IMR-90 (cell line): ENCODE data around the gene FOXP1. TPM values are rescaled to one million over a fixed set of nuclear protein-coding genes. Genes with fewer than 3 reads are reported as not detected.
A peak's percentile ranks its signal among the peaks of the same experiment; 100 is the strongest.

Source experiments
- ATAC-seq: fragments of 200-7000 bp; cut with Tn5 transposase; 2 replicates; pipeline ENCODE4 v1.9.1; 2020; ENCODE audit warnings: low read depth, mild to moderate bottlenecking, moderate library complexity
- BruUV-seq: library from RNA; stranded (reverse); fragments of 400-500 nt; replicated peaks from 2 replicates; lab custom pipeline; 2021; lab: Mats Ljungman, UMichigan
- CTCF ChIA-PET: fragments of 300-600 bp; formaldehyde crosslinking; extraction: SDS; loops from one replicate; lab custom pipeline; 2021; ENCODE audit warnings: antibody characterized with exemption; lab: Yijun Ruan, JAX
- POLR2A ChIA-PET: fragments of 300-600 bp; sonication (Branson Sonifier 250); formaldehyde crosslinking; loops from one replicate; lab custom pipeline; 2022; ENCODE audit warnings: antibody characterized with exemption; ENCODE audit not compliant: unreplicated experiment; lab: Charles Lee
- DNase-seq: peaks from one replicate; pipeline ENCODE4 v3.0.0; 2013
- H2AFZ ChIP-seq: replicated peaks from 2 replicates; pipeline ENCODE3; 2013; ENCODE audit warnings: low read length, mild to moderate bottlenecking; ENCODE audit not compliant: poor library complexity
- H2AK5ac ChIP-seq: 2 replicates; pipeline ENCODE4 v1.6.1; 2013; ENCODE audit warnings: low read depth, low read length, inconsistent platforms
- H2AK9ac ChIP-seq: replicated peaks from 2 replicates; pipeline ENCODE3; 2013; ENCODE audit warnings: mild to moderate bottlenecking, low read depth, low read length, moderate library complexity; ENCODE audit not compliant: poor library complexity
- H2BK120ac ChIP-seq: 2 replicates; pipeline ENCODE4 v1.6.1; 2013; ENCODE audit warnings: low read depth, low read length, inconsistent platforms
- H2BK15ac ChIP-seq: 3 replicates; pipeline ENCODE4 v1.6.1; 2013; ENCODE audit warnings: low read depth, low read length, inconsistent platforms
- H2BK20ac ChIP-seq: 2 replicates; pipeline ENCODE4 v1.6.1; 2013; ENCODE audit warnings: low read depth, mild to moderate bottlenecking, inconsistent platforms, low read length, moderate library complexity
- H2BK5ac ChIP-seq: 2 replicates; pipeline ENCODE4 v1.6.1; 2013; ENCODE audit warnings: mild to moderate bottlenecking, low read depth, low read length, inconsistent platforms; ENCODE audit not compliant: poor library complexity, severe bottlenecking
- H3K14ac ChIP-seq: replicated peaks from 2 replicates; pipeline ENCODE4 v1.6.1; 2013; ENCODE audit warnings: low read depth, low read length, inconsistent platforms
- H3K18ac ChIP-seq: 2 replicates; pipeline ENCODE4 v1.6.1; 2013; ENCODE audit warnings: low read depth, low read length, control low read depth
- H3K23ac ChIP-seq: 2 replicates; pipeline ENCODE4 v1.6.1; 2013; ENCODE audit warnings: low read depth, low read length, inconsistent platforms
- H3K27ac ChIP-seq: 2 replicates; pipeline ENCODE4 v1.5.1; 2013; ENCODE audit warnings: mild to moderate bottlenecking, control low read depth, low read length; ENCODE audit not compliant: insufficient read depth
- H3K27me3 ChIP-seq: 2 replicates; pipeline ENCODE4 v1.6.1; 2013; ENCODE audit warnings: low read length; ENCODE audit not compliant: control insufficient read depth, insufficient read depth
- H3K36me3 ChIP-seq: 2 replicates; pipeline ENCODE4 v1.6.1; 2013; ENCODE audit warnings: low read length, mixed read lengths; ENCODE audit not compliant: control insufficient read depth, insufficient read depth
- H3K4ac ChIP-seq: 2 replicates; pipeline ENCODE4 v1.6.1; 2013; ENCODE audit warnings: low read depth, low read length, inconsistent platforms
- H3K4me1 ChIP-seq: 2 replicates; pipeline ENCODE4 v1.6.1; 2013; ENCODE audit warnings: low read length, mixed read lengths; ENCODE audit not compliant: control insufficient read depth, insufficient read depth
- H3K4me2 ChIP-seq: 2 replicates; pipeline ENCODE4 v1.6.1; 2013; ENCODE audit warnings: low read depth, mild to moderate bottlenecking, control low read depth, low read length, moderate library complexity
- H3K4me3 ChIP-seq: 2 replicates; pipeline ENCODE4 v1.5.1; 2013; ENCODE audit warnings: low read depth, mild to moderate bottlenecking, control low read depth, low read length, moderate library complexity; ENCODE audit not compliant: insufficient read depth
- H3K56ac ChIP-seq: 2 replicates; pipeline ENCODE4 v1.6.1; 2013; ENCODE audit warnings: low read length, inconsistent platforms; ENCODE audit not compliant: insufficient read depth; ENCODE audit errors: extremely low read depth
- H3K79me1 ChIP-seq, 2 experiments: 2 replicates each; pipeline ENCODE4 v1.6.1; 2013; ENCODE audit warnings: low read length in 2 of 2, inconsistent platforms in 1 of 2, low read depth in 1 of 2
- H3K9ac ChIP-seq: 2 replicates; pipeline ENCODE4 v1.6.1; 2013; ENCODE audit warnings: low read depth, low read length, control low read depth
- H3K9me1 ChIP-seq: 2 replicates; pipeline ENCODE4 v1.6.1; 2013; ENCODE audit warnings: low read length, inconsistent platforms; ENCODE audit not compliant: insufficient read depth
- H3K9me3 ChIP-seq: 2 replicates; pipeline ENCODE4 v1.6.1; 2013; ENCODE audit warnings: low read length; ENCODE audit not compliant: control insufficient read depth, insufficient read depth
- H4K20me1 ChIP-seq: 2 replicates; pipeline ENCODE4 v1.6.1; 2013; ENCODE audit warnings: low read length, inconsistent platforms; ENCODE audit not compliant: insufficient read depth
- H4K5ac ChIP-seq: 2 replicates; pipeline ENCODE4 v1.6.1; 2013; ENCODE audit warnings: mild to moderate bottlenecking, low read depth, low read length, control low read depth
- H4K8ac ChIP-seq, 2 experiments: 2 replicates each; pipeline ENCODE4 v1.6.1; 2013; ENCODE audit warnings: low read depth in 2 of 2, low read length in 2 of 2, control low read depth in 1 of 2, inconsistent platforms in 1 of 2
- H4K91ac ChIP-seq: 2 replicates; pipeline ENCODE4 v1.6.1; 2013; ENCODE audit warnings: low read depth, low read length, inconsistent platforms; ENCODE audit not compliant: insufficient read depth
- BHLHE40 ChIP-seq: fragments of 150-350 bp; IDR thresholded peaks from 2 replicates; pipeline ENCODE4 v1.6.1; 2016; ENCODE audit warnings: mild to moderate bottlenecking, low read depth, low read length
- CEBPB ChIP-seq: IDR thresholded peaks from 2 replicates; pipeline ENCODE4 v1.6.1; 2012; ENCODE audit warnings: low read depth, low read length, improper control_type of control experiment
- CHD1 ChIP-seq: IDR thresholded peaks from 2 replicates; pipeline ENCODE4 v1.6.1; 2012; ENCODE audit warnings: low read depth, low read length, improper control_type of control experiment
- ELK1 ChIP-seq: fragments of 150-350 bp; IDR thresholded peaks from 2 replicates; pipeline ENCODE4 v1.6.1; 2016; ENCODE audit warnings: low read depth, mild to moderate bottlenecking, low read length, moderate library complexity, borderline replicate concordance
- FOS ChIP-seq: fragments of 150-350 bp; IDR thresholded peaks from 2 replicates; pipeline ENCODE4 v1.6.1; 2016; ENCODE audit warnings: low read depth, low read length
- MAFK ChIP-seq: IDR thresholded peaks from 2 replicates; pipeline ENCODE4 v1.6.1; 2012; ENCODE audit warnings: low read depth, low read length, improper control_type of control experiment
- MAZ ChIP-seq: IDR thresholded peaks from 2 replicates; pipeline ENCODE4 v1.6.1; 2012; ENCODE audit warnings: low read depth, mild to moderate bottlenecking, low read length, improper control_type of control experiment, moderate library complexity, borderline replicate concordance
- MXI1 ChIP-seq: IDR thresholded peaks from 2 replicates; pipeline ENCODE4 v1.6.1; 2012; ENCODE audit warnings: low read depth, mild to moderate bottlenecking, low read length, moderate library complexity, borderline replicate concordance
- NFE2L2 ChIP-seq: fragments of 150-350 bp; IDR thresholded peaks from 2 replicates; pipeline ENCODE4 v1.6.1; 2016; ENCODE audit warnings: low read depth, mild to moderate bottlenecking, low read length
- POLR2A ChIP-seq: IDR thresholded peaks from 2 replicates; pipeline ENCODE4 v1.6.1; 2012; ENCODE audit warnings: mild to moderate bottlenecking, low read depth, low read length
- RAD21 ChIP-seq: IDR thresholded peaks from 2 replicates; pipeline ENCODE4 v1.6.1; 2012; ENCODE audit warnings: low read length, improper control_type of control experiment
- RCOR1 ChIP-seq: IDR thresholded peaks from 2 replicates; pipeline ENCODE4 v1.6.1; 2012; ENCODE audit warnings: mild to moderate bottlenecking, low read length, improper control_type of control experiment; ENCODE audit not compliant: insufficient replicate concordance
- RFX5 ChIP-seq: IDR thresholded peaks from 2 replicates; pipeline ENCODE4 v1.8.0; 2012; ENCODE audit warnings: low read depth, mild to moderate bottlenecking, low read length, moderate library complexity
- SMC3 ChIP-seq: fragments of 150-350 bp; IDR thresholded peaks from 2 replicates; pipeline ENCODE4 v1.6.1; 2016; ENCODE audit warnings: low read depth, mild to moderate bottlenecking, antibody characterized with exemption, low read length, moderate library complexity
- WGBS, 2 experiments: methylation state at CpG; one replicate each; pipeline versions ENCODE4 v1.1.5 to v1.1.7; 2013; ENCODE audit warnings: missing lambda C conversion rate in 2 of 2; ENCODE audit not compliant: insufficient read length in 1 of 2; ENCODE audit errors: extremely low coverage in 2 of 2; 5-methylcytosine and 5-hydroxymethylcytosine counted together
- dilution Hi-C: fragments of 300-500 bp; cut with HindIII; formaldehyde crosslinking; loops from one replicate; pipeline ENCODE4 v1.14.3; 2018; ENCODE audit warnings: low sequenced_read_pairs; ENCODE audit not compliant: unreplicated experiment
- in situ Hi-C: fragments of 300-500 bp; cut with MboI; formaldehyde crosslinking; loops from 3 replicates; pipeline ENCODE4 v1.14.3; 2019; ENCODE audit warnings: low sequenced_read_pairs, inconsistent platforms, mixed read lengths
- intact Hi-C: fragments of 100-400 bp; cut with micrococcal nuclease; formaldehyde crosslinking; loops from 2 replicates; pipeline ENCODE4 v1.10.0; 2022
- polyA plus RNA-seq, 3 experiments: library from polyadenylated mRNA; depleted of rRNA; stranded (reverse); fragments of >200 nt; gene quantifications; 2 replicates each; pipeline ENCODE4 v1.2.3, GENCODE V29; 2012; ENCODE audit warnings: low replicate concordance in 1 of 3
- total RNA-seq: library from RNA; depleted of rRNA; stranded (reverse); fragments of >200 nt; gene quantifications from 2 replicates; pipeline ENCODE4 v1.2.3, GENCODE V29; 2012
- TF ChIP-seq, protein P1 (sequence below): fragments of 150-350 bp; IDR thresholded peaks from 2 replicates; pipeline ENCODE4 v1.6.1; 2017; ENCODE audit warnings: mild to moderate bottlenecking, antibody characterized with exemption, low read length, low read depth
- TF ChIP-seq, protein P2 (sequence below): conservative IDR thresholded peaks from 2 replicates; pipeline ENCODE4 v1.5.1; 2012; ENCODE audit warnings: mild to moderate bottlenecking, low read depth, low read length, improper control_type of control experiment

Gene FOXP1
- total and polyA plus RNA-seq, 2 of the 4 experiments (the other 2 are of a cell fraction) = 37.0 to 132 TPM

DNA sequence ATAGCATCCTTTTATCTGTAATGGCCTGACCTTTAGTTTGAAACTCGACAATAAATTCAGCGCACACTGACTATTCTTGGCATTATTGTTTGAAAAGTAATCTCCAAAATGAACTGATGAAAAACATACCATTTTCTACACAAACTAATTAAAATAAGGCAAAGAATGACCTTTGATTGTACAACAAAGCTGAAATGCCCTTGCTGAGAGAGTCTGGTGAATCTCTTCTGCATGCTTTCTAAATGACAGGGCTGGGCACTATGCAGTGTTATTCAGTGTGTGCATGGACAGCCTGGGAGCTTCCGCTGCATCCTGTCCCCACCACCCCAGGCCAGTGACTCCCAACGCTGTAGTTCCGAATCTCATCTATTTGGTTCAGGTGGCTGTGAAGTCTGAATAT lies 530.8 kb downstream of the FOXP1 start:
- intact Hi-C loops = loop anchor here (10.0 kb wide), 1 partner anchor 602 kb away; no protein-coding TSS in a partner anchor

More for the DNA sequence above, 530.8 kb downstream of the FOXP1 start:
- peaks cover 28 to 82% of the 10 kb centered on the region in 2 experiments for H3K79me1 ChIP-seq
- ChIA-PET POLR2A (no interaction called here), CTCF (interaction anchor here (0.6 kb wide), 1 partner anchor 256 kb away, joined by 6 read pairs; no protein-coding TSS in a partner anchor)
- no peak overlapping the region for H3K56ac ChIP-seq
- H3K4me3 ChIP-seq = no peak overlapping the region
- H3K27me3 ChIP-seq = no peaks in the 10 kb centered on the region
- H3K23ac ChIP-seq = no peak overlapping the region; the same call in 1 of the 2 replicates
- no peaks in the 10 kb centered on the region for H3K9me3 ChIP-seq
- no TSS peak for BruUV-seq
- no CpG with 5 or more reads among the region's 5 CpGs for WGBS, 2 experiments
- no peak overlapping the region for H3K14ac ChIP-seq
- H3K4me1 ChIP-seq = peaks cover 44% of the 10 kb centered on the region
- in situ Hi-C loops (no loop called here), dilution Hi-C loops (no loop called here)
- no peak overlapping the region for H2BK15ac ChIP-seq
- peaks cover 58% of the 10 kb centered on the region for H4K20me1 ChIP-seq
- H3K9me1 ChIP-seq = peaks cover 32% of the 10 kb centered on the region
- H4K8ac ChIP-seq = peak overlapping the region in 1 of 2 experiments; percentile 51; a peak in 1 of 4 replicates
- ATAC-seq = no peak
- H3K18ac ChIP-seq = no peak overlapping the region
- H3K4me2 ChIP-seq = peak overlapping the region; percentile 16; the same call in 1 of the 2 replicates
- DNase-seq = no peak
- peaks cover 29% of the 10 kb centered on the region for H3K36me3 ChIP-seq
- no peak overlapping the region for H2AFZ ChIP-seq
- H2BK5ac ChIP-seq = peak overlapping the region; percentile 18
- TF ChIP-seq RFX5 = no peak
- TF ChIP-seq CEBPB = no peak
- no peak for TF ChIP-seq MXI1
- TF ChIP-seq CHD1 = no peak
- TF ChIP-seq MAFK = no peak
- TF ChIP-seq RAD21 = no peak
- no peak for TF ChIP-seq MAZ
- no peak for TF ChIP-seq RCOR1
- no peak for TF ChIP-seq POLR2A
- TF ChIP-seq FOS = no peak
- TF ChIP-seq, protein P1, sequence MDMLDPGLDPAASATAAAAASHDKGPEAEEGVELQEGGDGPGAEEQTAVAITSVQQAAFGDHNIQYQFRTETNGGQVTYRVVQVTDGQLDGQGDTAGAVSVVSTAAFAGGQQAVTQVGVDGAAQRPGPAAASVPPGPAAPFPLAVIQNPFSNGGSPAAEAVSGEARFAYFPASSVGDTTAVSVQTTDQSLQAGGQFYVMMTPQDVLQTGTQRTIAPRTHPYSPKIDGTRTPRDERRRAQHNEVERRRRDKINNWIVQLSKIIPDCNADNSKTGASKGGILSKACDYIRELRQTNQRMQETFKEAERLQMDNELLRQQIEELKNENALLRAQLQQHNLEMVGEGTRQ = no peak
- no peak for TF ChIP-seq BHLHE40
- TF ChIP-seq, protein P2, sequence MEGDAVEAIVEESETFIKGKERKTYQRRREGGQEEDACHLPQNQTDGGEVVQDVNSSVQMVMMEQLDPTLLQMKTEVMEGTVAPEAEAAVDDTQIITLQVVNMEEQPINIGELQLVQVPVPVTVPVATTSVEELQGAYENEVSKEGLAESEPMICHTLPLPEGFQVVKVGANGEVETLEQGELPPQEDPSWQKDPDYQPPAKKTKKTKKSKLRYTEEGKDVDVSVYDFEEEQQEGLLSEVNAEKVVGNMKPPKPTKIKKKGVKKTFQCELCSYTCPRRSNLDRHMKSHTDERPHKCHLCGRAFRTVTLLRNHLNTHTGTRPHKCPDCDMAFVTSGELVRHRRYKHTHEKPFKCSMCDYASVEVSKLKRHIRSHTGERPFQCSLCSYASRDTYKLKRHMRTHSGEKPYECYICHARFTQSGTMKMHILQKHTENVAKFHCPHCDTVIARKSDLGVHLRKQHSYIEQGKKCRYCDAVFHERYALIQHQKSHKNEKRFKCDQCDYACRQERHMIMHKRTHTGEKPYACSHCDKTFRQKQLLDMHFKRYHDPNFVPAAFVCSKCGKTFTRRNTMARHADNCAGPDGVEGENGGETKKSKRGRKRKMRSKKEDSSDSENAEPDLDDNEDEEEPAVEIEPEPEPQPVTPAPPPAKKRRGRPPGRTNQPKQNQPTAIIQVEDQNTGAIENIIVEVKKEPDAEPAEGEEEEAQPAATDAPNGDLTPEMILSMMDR = no peak
- no peak for TF ChIP-seq ELK1
- no peak for TF ChIP-seq NFE2L2
- no peak for TF ChIP-seq SMC3
- H3K27ac ChIP-seq = no peak overlapping the region
- H3K9ac ChIP-seq = no peak overlapping the region
- H2BK120ac ChIP-seq = no peak overlapping the region
- H3K4ac ChIP-seq = no peak overlapping the region
- H2AK9ac ChIP-seq = no peak overlapping the region
- peak overlapping the region; percentile 29; the same call in 1 of the 2 replicates for H4K91ac ChIP-seq
- H2BK20ac ChIP-seq = no peak overlapping the region
- no peak overlapping the region for H2AK5ac ChIP-seq
- H4K5ac ChIP-seq = no peak overlapping the region
